ENCODE results near the gene VSIG1. TPM values are rescaled to one million over a fixed set of nuclear protein-coding genes. Genes with fewer than 3 reads are reported as not detected.

The VSIG1 gene
- total and polyA plus RNA-seq, 2 of the 4 experiments (the other 2 are of a cell fraction) = not detected

DNA sequence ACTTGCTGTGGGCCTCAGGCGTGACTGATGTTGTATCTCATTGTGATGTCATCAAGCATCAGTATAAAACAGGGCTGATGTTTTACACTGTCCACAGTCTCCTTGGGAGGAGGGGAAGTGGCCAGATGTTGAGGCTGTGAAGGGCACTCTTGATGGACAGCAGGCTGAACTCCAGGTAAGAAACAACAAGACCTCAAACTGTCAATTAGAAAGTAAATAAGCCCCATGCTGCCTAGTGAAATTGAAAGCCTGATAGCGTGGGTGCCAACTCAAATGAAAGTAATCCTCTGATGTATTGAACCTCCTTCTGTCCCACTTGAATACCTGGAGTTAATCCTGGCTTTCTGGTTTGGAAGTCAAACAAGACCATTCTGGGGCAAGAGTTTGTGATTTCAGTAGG is 19.7 kb downstream of the VSIG1 start:
- no peak overlapping the region for H3K4me2 ChIP-seq (ENCODE audit: low read depth, low read length)
- ATAC-seq (ENCODE audit: low read depth) = no peak
- no peak overlapping the region for H4K5ac ChIP-seq (ENCODE audit: low read depth, low read length)
- CTCF ChIA-PET = no interaction called here
- dilution Hi-C loops (cut with HindIII; ENCODE audit: low sequenced_read_pairs, unreplicated experiment) (no loop called here), in situ Hi-C loops (cut with MboI; ENCODE audit: low sequenced_read_pairs) (no loop called here), intact Hi-C loops (cut with micrococcal nuclease) (no loop called here)
- no peak overlapping the region for H3K23ac ChIP-seq (ENCODE audit: low read depth, low read length)
- BruUV-seq (replicated peaks) = no TSS peak
- no peak overlapping the region for H2BK120ac ChIP-seq (ENCODE audit: low read depth, low read length)
- no peak overlapping the region for H2AK5ac ChIP-seq (ENCODE audit: low read depth, low read length)
- no peak overlapping the region for H3K18ac ChIP-seq (ENCODE audit: low read depth, low read length)
- POLR2A ChIA-PET (ENCODE audit: unreplicated experiment) = no interaction called here
- 60% methylated on average over 1 of the region's 2 CpGs; no CpG with 5 or more reads in 1 of the 2 experiments for WGBS, 2 experiments (ENCODE audit: extremely low coverage in 2 of 2, insufficient read length in 1 of 2)
- H3K79me1 ChIP-seq (ENCODE audit: low read depth in 1 of 2, low read length in 2 of 2) = no peaks in the 10 kb centered on the region
- DNase-seq = no peak
- no peaks in the 10 kb centered on the region for H4K20me1 ChIP-seq (ENCODE audit: insufficient read depth, low read length)
- no peak overlapping the region for H4K8ac ChIP-seq (ENCODE audit: low read depth in 2 of 2, low read length in 2 of 2)
- H3K36me3 ChIP-seq (ENCODE audit: control insufficient read depth, insufficient read depth, low read length) = no peaks in the 10 kb centered on the region
- H3K27me3 ChIP-seq (ENCODE audit: control insufficient read depth, insufficient read depth, low read length) = peaks cover 50% of the 10 kb centered on the region
- no peak overlapping the region for H2BK15ac ChIP-seq (ENCODE audit: low read depth, low read length)
- no peak overlapping the region for H4K91ac ChIP-seq (ENCODE audit: insufficient read depth, low read depth, low read length)
- no peak overlapping the region for H3K4ac ChIP-seq (ENCODE audit: low read depth, low read length)
- no peaks in the 10 kb centered on the region for H3K9me3 ChIP-seq (ENCODE audit: control insufficient read depth, insufficient read depth, low read length)
- H3K9ac ChIP-seq (ENCODE audit: low read depth, low read length) = no peak overlapping the region
- no peak overlapping the region for H3K14ac ChIP-seq (replicated peaks; ENCODE audit: low read depth, low read length)
- H3K4me1 ChIP-seq (ENCODE audit: control insufficient read depth, insufficient read depth, low read length) = no peaks in the 10 kb centered on the region
- H2BK20ac ChIP-seq (ENCODE audit: low read depth, low read length) = no peak overlapping the region
- H2AK9ac ChIP-seq (replicated peaks; ENCODE audit: low read depth, low read length, poor library complexity) = no peak overlapping the region
- TF ChIP-seq, protein P1, sequence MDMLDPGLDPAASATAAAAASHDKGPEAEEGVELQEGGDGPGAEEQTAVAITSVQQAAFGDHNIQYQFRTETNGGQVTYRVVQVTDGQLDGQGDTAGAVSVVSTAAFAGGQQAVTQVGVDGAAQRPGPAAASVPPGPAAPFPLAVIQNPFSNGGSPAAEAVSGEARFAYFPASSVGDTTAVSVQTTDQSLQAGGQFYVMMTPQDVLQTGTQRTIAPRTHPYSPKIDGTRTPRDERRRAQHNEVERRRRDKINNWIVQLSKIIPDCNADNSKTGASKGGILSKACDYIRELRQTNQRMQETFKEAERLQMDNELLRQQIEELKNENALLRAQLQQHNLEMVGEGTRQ (IDR thresholded peaks at IDR 0.05; ENCODE audit: low read depth, low read length) = no peak
- TF ChIP-seq, protein P2, sequence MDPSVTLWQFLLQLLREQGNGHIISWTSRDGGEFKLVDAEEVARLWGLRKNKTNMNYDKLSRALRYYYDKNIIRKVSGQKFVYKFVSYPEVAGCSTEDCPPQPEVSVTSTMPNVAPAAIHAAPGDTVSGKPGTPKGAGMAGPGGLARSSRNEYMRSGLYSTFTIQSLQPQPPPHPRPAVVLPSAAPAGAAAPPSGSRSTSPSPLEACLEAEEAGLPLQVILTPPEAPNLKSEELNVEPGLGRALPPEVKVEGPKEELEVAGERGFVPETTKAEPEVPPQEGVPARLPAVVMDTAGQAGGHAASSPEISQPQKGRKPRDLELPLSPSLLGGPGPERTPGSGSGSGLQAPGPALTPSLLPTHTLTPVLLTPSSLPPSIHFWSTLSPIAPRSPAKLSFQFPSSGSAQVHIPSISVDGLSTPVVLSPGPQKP (IDR thresholded peaks at IDR 0.05; ENCODE audit: borderline replicate concordance, low read depth, low read length) = no peak
- TF ChIP-seq, protein P3, sequence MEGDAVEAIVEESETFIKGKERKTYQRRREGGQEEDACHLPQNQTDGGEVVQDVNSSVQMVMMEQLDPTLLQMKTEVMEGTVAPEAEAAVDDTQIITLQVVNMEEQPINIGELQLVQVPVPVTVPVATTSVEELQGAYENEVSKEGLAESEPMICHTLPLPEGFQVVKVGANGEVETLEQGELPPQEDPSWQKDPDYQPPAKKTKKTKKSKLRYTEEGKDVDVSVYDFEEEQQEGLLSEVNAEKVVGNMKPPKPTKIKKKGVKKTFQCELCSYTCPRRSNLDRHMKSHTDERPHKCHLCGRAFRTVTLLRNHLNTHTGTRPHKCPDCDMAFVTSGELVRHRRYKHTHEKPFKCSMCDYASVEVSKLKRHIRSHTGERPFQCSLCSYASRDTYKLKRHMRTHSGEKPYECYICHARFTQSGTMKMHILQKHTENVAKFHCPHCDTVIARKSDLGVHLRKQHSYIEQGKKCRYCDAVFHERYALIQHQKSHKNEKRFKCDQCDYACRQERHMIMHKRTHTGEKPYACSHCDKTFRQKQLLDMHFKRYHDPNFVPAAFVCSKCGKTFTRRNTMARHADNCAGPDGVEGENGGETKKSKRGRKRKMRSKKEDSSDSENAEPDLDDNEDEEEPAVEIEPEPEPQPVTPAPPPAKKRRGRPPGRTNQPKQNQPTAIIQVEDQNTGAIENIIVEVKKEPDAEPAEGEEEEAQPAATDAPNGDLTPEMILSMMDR (conservative IDR thresholded peaks at IDR 0.05; ENCODE audit: low read depth, low read length) = no peak
- TF ChIP-seq NFE2L2 (IDR thresholded peaks at IDR 0.05; ENCODE audit: low read depth, low read length) = no peak
- no peak for TF ChIP-seq MAFK (IDR thresholded peaks at IDR 0.05; ENCODE audit: low read depth, low read length)
- TF ChIP-seq FOS (IDR thresholded peaks at IDR 0.05; ENCODE audit: low read depth, low read length) = no peak
- TF ChIP-seq RFX5 (IDR thresholded peaks at IDR 0.05; ENCODE audit: low read depth, low read length) = no peak
- no peak for TF ChIP-seq RAD21 (IDR thresholded peaks at IDR 0.05; ENCODE audit: low read length)
- no peak for TF ChIP-seq MAZ (IDR thresholded peaks at IDR 0.05; ENCODE audit: borderline replicate concordance, low read depth, low read length)
- no peak for TF ChIP-seq BHLHE40 (IDR thresholded peaks at IDR 0.05; ENCODE audit: low read depth, low read length)
- TF ChIP-seq MXI1 (IDR thresholded peaks at IDR 0.05; ENCODE audit: borderline replicate concordance, low read depth, low read length) = no peak
- no peak for TF ChIP-seq POLR2A (IDR thresholded peaks at IDR 0.05; ENCODE audit: low read depth, low read length)
- no peak for TF ChIP-seq RCOR1 (IDR thresholded peaks at IDR 0.05; ENCODE audit: insufficient replicate concordance, low read length)
- no peak for TF ChIP-seq CHD1 (IDR thresholded peaks at IDR 0.05; ENCODE audit: low read depth, low read length)
- H3K56ac ChIP-seq (ENCODE audit: extremely low read depth, insufficient read depth, low read length) = no peak overlapping the region
- H2AFZ ChIP-seq (replicated peaks; ENCODE audit: low read length, poor library complexity) = no peak overlapping the region
- no peak overlapping the region for H3K27ac ChIP-seq (ENCODE audit: insufficient read depth, low read length)
- no peak overlapping the region for H3K4me3 ChIP-seq (ENCODE audit: insufficient read depth, low read depth, low read length)
- no peaks in the 10 kb centered on the region; the same call in 1 of the 2 replicates for H3K9me1 ChIP-seq (ENCODE audit: insufficient read depth, low read length)
- no peak overlapping the region for H2BK5ac ChIP-seq (ENCODE audit: low read depth, low read length, poor library complexity, severe bottlenecking)

Measured in IMR-90 (cell line).